Endothelial cell of umbilical vein (primary cell): ENCODE measurements around the gene PATE3. TPM values are rescaled to one million over a fixed set of nuclear protein-coding genes. Genes with fewer than 3 reads are reported as not detected.

Experiments
- Bru-seq: library from RNA; stranded (reverse); fragments of 400-500 nt; gene quantifications from one replicate; lab custom pipeline; 2021; lab: Mats Ljungman, UMichigan
- BruChase-seq, 2 experiments: library from RNA; stranded (reverse); fragments of 400-500 nt; gene quantifications; one replicate each; lab custom pipeline; 2021; lab: Mats Ljungman, UMichigan
- BruUV-seq: library from RNA; stranded (reverse); fragments of 400-500 nt; replicated peaks from 2 replicates; lab custom pipeline; 2021; lab: Mats Ljungman, UMichigan
- CTCF ChIA-PET: fragments of 300-600, 350-600 bp; sonication (Branson Sonifier 250); formaldehyde crosslinking; loops from one replicate; lab custom pipeline; 2021; ENCODE audit warnings: antibody characterized with exemption, inconsistent platforms; lab: Charles Lee
- POLR2A ChIA-PET: fragments of 300-600, 350-600 bp; sonication (Branson Sonifier 250); formaldehyde crosslinking; loops from one replicate; lab custom pipeline; 2021; ENCODE audit warnings: antibody characterized with exemption, inconsistent platforms; lab: Charles Lee
- DNase-seq: peaks from one replicate; pipeline ENCODE4 v3.0.0-alpha.2; 2011; ENCODE audit warnings: low read depth, low spot score
- FAIRE-seq: peaks from 2 replicates; lab custom pipeline; 2011; peaks lifted over from hg19 to GRCh38; lab: Jason Lieb, UNC
- H2AFZ ChIP-seq: 2 replicates; pipeline ENCODE4 v1.6.0; 2012; ENCODE audit warnings: low read depth, low read length, control low read depth, inconsistent platforms
- H3K27ac ChIP-seq: 2 replicates; pipeline ENCODE4 v1.5.1; 2011; ENCODE audit warnings: low read depth, mild to moderate bottlenecking, control low read depth, low read length, moderate library complexity; ENCODE audit not compliant: insufficient read depth
- H3K27me3 ChIP-seq, 2 experiments: 2 replicates each; pipeline versions ENCODE4 v1.6.0 to v1.6.1; 2011; ENCODE audit warnings: low read length in 2 of 2, mixed read lengths in 1 of 2; ENCODE audit not compliant: control insufficient read depth in 2 of 2, insufficient read depth in 2 of 2
- H3K36me3 ChIP-seq, 2 experiments: 2 replicates in 1 of 2; 3 replicates in 1 of 2; pipeline ENCODE4 v1.5.1; 2011; ENCODE audit warnings: low read length in 2 of 2, mild to moderate bottlenecking in 1 of 2, moderate library complexity in 1 of 2; ENCODE audit not compliant: control insufficient read depth in 2 of 2, insufficient read depth in 2 of 2; ENCODE audit errors: extremely low read depth in 1 of 2
- H3K4me1 ChIP-seq: 3 replicates; pipeline ENCODE4 v1.5.1; 2011; ENCODE audit warnings: mild to moderate bottlenecking, low read length; ENCODE audit not compliant: control insufficient read depth, insufficient read depth; ENCODE audit errors: extremely low read depth
- H3K4me2 ChIP-seq: 2 replicates; pipeline ENCODE4 v1.6.1; 2011; ENCODE audit warnings: low read length, control low read depth, mixed read lengths; ENCODE audit not compliant: insufficient read depth
- H3K4me3 ChIP-seq, 3 experiments: fragments of 200-600 bp in 1 of 3; sonication (generic), shearing (Covaris generic) in 1 of 3; replicated peaks in 1 of 3; 2 replicates each; pipeline ENCODE4 v1.5.1; 2011 to 2016; ENCODE audit warnings: control low read depth in 3 of 3, low read length in 3 of 3, mild to moderate bottlenecking in 2 of 3, inconsistent platforms in 1 of 3, low read depth in 1 of 3, moderate library complexity in 1 of 3; ENCODE audit not compliant: insufficient read depth in 1 of 3
- H3K79me2 ChIP-seq: 2 replicates; pipeline ENCODE4 v1.6.0; 2012; ENCODE audit warnings: low read length, inconsistent platforms; ENCODE audit not compliant: control insufficient read depth, insufficient read depth
- H3K9ac ChIP-seq: replicated peaks from 2 replicates; pipeline ENCODE3; 2011; ENCODE audit warnings: low read length, control low read depth; ENCODE audit not compliant: insufficient read depth; ENCODE audit errors: extremely low read depth
- H3K9me1 ChIP-seq: replicated peaks from 3 replicates; pipeline ENCODE4 v1.6.0; 2011; ENCODE audit warnings: mild to moderate bottlenecking, low read length; ENCODE audit not compliant: control insufficient read depth, insufficient read depth; ENCODE audit errors: extremely low read depth
- H3K9me3 ChIP-seq: replicated peaks from 2 replicates; pipeline ENCODE4 v1.5.1; 2012; ENCODE audit warnings: low read length, inconsistent platforms; ENCODE audit not compliant: control insufficient read depth, insufficient read depth
- H4K20me1 ChIP-seq: replicated peaks from 2 replicates; pipeline ENCODE3; 2011; ENCODE audit warnings: mild to moderate bottlenecking, low read length; ENCODE audit not compliant: control insufficient read depth, insufficient read depth; ENCODE audit errors: extremely low read depth
- CTCF ChIP-seq, 2 donors: IDR thresholded peaks; 1 replicate in 1 of 2; 2 replicates in 1 of 2; pipeline ENCODE4 v1.5.1; 2011; ENCODE audit warnings: low read length in 2 of 2, mild to moderate bottlenecking in 2 of 2, moderate library complexity in 2 of 2, control low read depth in 1 of 2, inconsistent platforms in 1 of 2, low read depth in 1 of 2; ENCODE audit not compliant: insufficient read depth in 1 of 2; ENCODE audit errors: extremely low read depth in 1 of 2
- EZH2 ChIP-seq: IDR thresholded peaks from 2 replicates; pipeline ENCODE4 v1.6.1; 2012; ENCODE audit warnings: borderline replicate concordance, low read depth, mild to moderate bottlenecking, moderate library complexity, low read length, inconsistent platforms; ENCODE audit not compliant: severe bottlenecking
- FOS ChIP-seq: IDR thresholded peaks from 2 replicates; pipeline ENCODE4 v1.6.1; 2011; ENCODE audit warnings: mild to moderate bottlenecking, low read length, moderate library complexity, borderline replicate concordance; ENCODE audit not compliant: insufficient read depth
- GATA2 ChIP-seq: IDR thresholded peaks from 2 replicates; pipeline ENCODE4 v1.7.0; 2011; ENCODE audit warnings: low read depth, mild to moderate bottlenecking, moderate library complexity, mixed read lengths, low read length; ENCODE audit not compliant: insufficient read length, insufficient read depth
- JUN ChIP-seq: IDR thresholded peaks from 2 replicates; pipeline ENCODE4 v1.6.1; 2011; ENCODE audit warnings: borderline replicate concordance, low read depth; ENCODE audit not compliant: insufficient read length, insufficient read depth
- MYC ChIP-seq: IDR thresholded peaks from one replicate; pipeline ENCODE4 v1.6.1; 2011; ENCODE audit warnings: mild to moderate bottlenecking, low read depth, low read length
- POLR2A ChIP-seq: IDR thresholded peaks from 2 replicates; pipeline ENCODE4 v1.6.1; 2012; ENCODE audit warnings: low read depth, mild to moderate bottlenecking, control low read depth, low read length
- dilution Hi-C: fragments of 300-500 bp; cut with MboI; formaldehyde crosslinking; loops from one replicate; pipeline ENCODE4 v1.15.0; 2019; ENCODE audit warnings: low sequenced_read_pairs; ENCODE audit not compliant: extremely low pct_ligation_motif_present
- intact Hi-C: fragments of 100-400 bp; cut with micrococcal nuclease; formaldehyde crosslinking; loops from one replicate; pipeline ENCODE4 v1.10.0; 2022
- long read RNA-seq: library from polyadenylated mRNA; stranded (forward); transcript quantifications from one replicate; pipeline ENCODE4 v2.0.0, GENCODE V29; 2021
- polyA minus RNA-seq, 3 experiments: library from RNA; depleted of rRNA, polyadenylated mRNA; stranded (reverse); fragments of >200 nt; gene quantifications; 1 replicate in 1 of 3; 2 replicates in 2 of 3; pipeline ENCODE4 v1.2.3, GENCODE V29; 2011
- polyA plus RNA-seq, 4 experiments: library from polyadenylated mRNA; depleted of rRNA in 3 of 4; stranded (reverse) in 3 of 4; unstranded in 1 of 4; fragments of >200 nt; gene quantifications; 2 replicates each; pipeline versions ENCODE4 v1.2.1 to v1.2.3, GENCODE V29; 2011 to 2012; ENCODE audit warnings: missing spikeins in 1 of 4
- total RNA-seq: library from RNA; stranded (reverse); gene quantifications from 2 replicates; pipeline ENCODE4 v1.2.3, GENCODE V29; 2021

PATE3 gene
- total RNA-seq (not detected in 2 replicates), polyA plus RNA-seq (not detected in 2 replicates), polyA minus RNA-seq (not detected in 2 replicates), Bru-seq, nascent RNA (not detected), BruChase-seq, experiment 1, labeled RNA remaining after a 6-hour chase (not detected), BruChase-seq, experiment 2, labeled RNA remaining after a 2-hour chase (not detected)
- polyA plus RNA-seq (2011; cell fraction: cytosol; rRNA removed), result not detected in 2 replicates
- polyA plus RNA-seq (2011; cell fraction: nucleus; rRNA removed), result not detected in 2 replicates
- polyA plus RNA-seq (2012), result not detected in 2 replicates
- not detected for polyA minus RNA-seq (2011; cell fraction: cytosol; rRNA and poly(A)+ RNA removed)
- not detected in 2 replicates for polyA minus RNA-seq (2011; cell fraction: nucleus; rRNA and poly(A)+ RNA removed)
- long read RNA-seq, result 0 reads

GRCh38 chr11:125787827-125788226 lies at the start of gene PATE3:
PATE3 (plus strand) TSS chr11:125788127; CDS start chr11:125788152, 25 bp downstream.
- TF ChIP-seq JUN (no peak), GATA2 (no peak), FOS (no peak), MYC (no peak), POLR2A (no peak), CTCF (IDR thresholded peaks at IDR 0.05; ENCODE audit: extremely low read depth in 1 of 2, insufficient read depth in 1 of 2, low read depth in 1 of 2, low read length in 2 of 2) (no peak), EZH2 (no peak)
- intact Hi-C loops, result no loop called here

More at GRCh38 chr11:125787827-125788226, at the start of gene PATE3:
- Histone ChIP-seq H3K9ac (no peak within 1 kb of the TSS), H3K4me3 (no peak within 1 kb of the TSS), H3K9me1 (no peaks in the 10 kb centered on the region), H3K79me2 (no peaks in the 10 kb centered on the region), H4K20me1 (no peaks in the 10 kb centered on the region), H3K4me1 (no peaks in the 10 kb centered on the region), H3K9me3 (no peaks in the 10 kb centered on the region), H2AFZ (no peak within 1 kb of the TSS), H3K27me3 (no peaks in the 10 kb centered on the region), H3K36me3 (no peaks in the 10 kb centered on the region), H3K27ac (no peak within 1 kb of the TSS), H3K4me2 (no peak within 1 kb of the TSS)
- ChIA-PET POLR2A (no interaction called here), CTCF (interaction anchor here (1.0 kb wide), 1 partner anchor 14 kb away, joined by 3 read pairs; no protein-coding TSS in a partner anchor)
- DNase-seq, result no peak
- BruUV-seq, result no TSS peak
- no peak for FAIRE-seq
- dilution Hi-C loops, result no loop called here
